Central memory CD8-positive, alpha-beta T cell (primary cell): Measurements from ENCODE around the gene CNOT11.
"Not testable (repeated sequence)": the region's sequence is repeated elsewhere in the genome, so short reads cannot be mapped to it uniquely, and the experiment has no call there.

Experiments
- ATAC-seq: fragments of 150-1000 bp; cut with Tn5 transposase; replicated peaks from 2 replicates; pipeline ENCODE4 v1.10.0; 2022; ENCODE audit warnings: mild to moderate bottlenecking, moderate FRiP score, moderate number of reproducible peaks; ENCODE audit not compliant: poor library complexity, severe bottlenecking; ENCODE audit errors: extremely low read depth
- DNase-seq, 2 donors: peaks; one replicate each; pipeline ENCODE4 v3.0.0; 2021; ENCODE audit warnings: low spot score in 2 of 2
- H3K27ac Mint-ChIP-seq: one replicate; pipeline ENCODE4 v1.8.0; 2022; ENCODE audit warnings: low read depth, mild to moderate bottlenecking, moderate library complexity, mixed read lengths
- H3K27me3 Mint-ChIP-seq: one replicate; pipeline ENCODE4 v1.8.0; 2022; ENCODE audit warnings: mixed read lengths
- H3K36me3 Mint-ChIP-seq: one replicate; pipeline ENCODE4 v1.8.0; 2022; ENCODE audit warnings: mild to moderate bottlenecking, moderate library complexity, mixed read lengths; ENCODE audit not compliant: insufficient read depth
- H3K4me1 Mint-ChIP-seq: one replicate; pipeline ENCODE4 v1.8.0; 2022; ENCODE audit warnings: mixed read lengths
- H3K4me3 Mint-ChIP-seq: one replicate; pipeline ENCODE4 v1.8.0; 2022; ENCODE audit warnings: mild to moderate bottlenecking, moderate library complexity, mixed read lengths
- H3K9me3 Mint-ChIP-seq: one replicate; pipeline ENCODE4 v1.8.0; 2022; ENCODE audit warnings: mixed read lengths

CNOT11 gene

DNA sequence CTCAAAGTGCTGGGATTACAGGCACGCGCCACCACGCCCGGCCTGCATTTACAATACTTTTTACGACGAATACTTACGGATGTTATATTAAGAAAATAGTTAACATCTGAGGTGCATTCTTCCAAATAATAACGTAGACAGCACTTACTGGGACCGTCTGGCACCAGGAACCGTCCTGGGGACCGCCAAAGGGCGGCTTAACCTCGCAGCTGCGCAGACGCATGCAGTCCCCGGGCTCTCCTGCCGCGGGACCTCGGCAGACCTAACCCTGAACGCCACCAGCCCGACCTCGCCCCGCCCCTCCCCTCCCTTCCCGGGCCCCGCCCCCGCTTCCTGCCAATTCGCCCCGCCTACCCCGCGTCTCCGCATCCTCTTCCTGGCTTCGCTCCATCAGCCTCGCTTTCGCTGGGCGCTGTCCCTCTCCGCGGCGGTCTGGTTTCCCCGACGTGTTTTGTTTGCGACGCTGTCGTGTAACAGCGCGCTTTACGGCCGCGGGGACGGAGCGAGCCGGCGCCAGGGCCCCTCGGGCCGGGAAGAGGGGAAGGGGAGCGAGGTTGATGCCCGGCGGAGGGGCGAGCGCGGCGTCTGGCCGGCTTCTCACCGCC lies at the start of gene CNOT11:
Gene CNOT11, plus strand, starts transcription at position 479 of the 605 bp plus-strand sequence. Its CDS starts 79 bp downstream, at position 558.
- H3K36me3 Mint-ChIP-seq = peaks cover 24% of the 10 kb centered on the region
- H3K27ac Mint-ChIP-seq = peak within 1 kb of the TSS; percentile 94
- ATAC-seq (peak; percentile 81), DNase-seq (peak; percentile 97 to 98)
- no peaks in the 10 kb centered on the region for H3K27me3 Mint-ChIP-seq
- peaks cover 44% of the 10 kb centered on the region for H3K4me1 Mint-ChIP-seq
- peak within 1 kb of the TSS; percentile 98 for H3K4me3 Mint-ChIP-seq
- no peaks in the 10 kb centered on the region for H3K9me3 Mint-ChIP-seq

DNA sequence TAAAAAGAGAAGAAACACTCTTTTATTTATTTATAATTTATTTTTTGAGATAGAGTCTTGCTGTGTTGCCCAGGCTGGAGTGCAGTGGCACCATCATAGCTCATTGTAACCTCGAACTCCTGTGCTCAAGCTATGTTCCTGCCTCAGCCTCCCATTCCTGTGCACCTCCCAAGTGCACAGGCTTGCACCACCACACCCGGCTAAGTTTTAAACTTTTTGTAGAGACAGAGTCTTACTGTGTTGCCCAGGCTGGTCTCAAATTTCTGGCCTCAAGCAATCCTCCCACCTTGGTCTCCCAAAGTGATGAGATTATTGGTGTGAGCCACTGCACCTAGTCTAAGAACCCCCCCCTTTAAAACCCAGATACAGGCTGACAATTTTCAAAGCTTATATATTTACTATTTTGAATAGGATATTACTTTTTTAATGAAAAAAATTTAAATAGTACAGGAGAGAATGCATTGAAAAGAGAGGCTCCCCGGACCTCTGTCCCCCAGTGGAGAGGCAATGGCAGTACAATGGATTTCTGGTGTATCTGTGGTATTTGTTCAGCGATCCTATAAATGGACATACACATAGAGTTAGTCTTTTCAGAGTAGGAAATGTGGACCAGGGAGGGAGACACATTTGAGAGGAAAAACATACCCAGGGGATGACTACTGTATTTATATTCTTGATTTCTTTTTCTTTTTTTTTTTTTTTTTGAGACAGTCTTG lies 48.1 kb upstream of the CNOT11 start:
- peak overlapping the region; percentile 13 for H3K27ac Mint-ChIP-seq
- no peak for DNase-seq
- H3K4me3 Mint-ChIP-seq = no peak overlapping the region

DNA sequence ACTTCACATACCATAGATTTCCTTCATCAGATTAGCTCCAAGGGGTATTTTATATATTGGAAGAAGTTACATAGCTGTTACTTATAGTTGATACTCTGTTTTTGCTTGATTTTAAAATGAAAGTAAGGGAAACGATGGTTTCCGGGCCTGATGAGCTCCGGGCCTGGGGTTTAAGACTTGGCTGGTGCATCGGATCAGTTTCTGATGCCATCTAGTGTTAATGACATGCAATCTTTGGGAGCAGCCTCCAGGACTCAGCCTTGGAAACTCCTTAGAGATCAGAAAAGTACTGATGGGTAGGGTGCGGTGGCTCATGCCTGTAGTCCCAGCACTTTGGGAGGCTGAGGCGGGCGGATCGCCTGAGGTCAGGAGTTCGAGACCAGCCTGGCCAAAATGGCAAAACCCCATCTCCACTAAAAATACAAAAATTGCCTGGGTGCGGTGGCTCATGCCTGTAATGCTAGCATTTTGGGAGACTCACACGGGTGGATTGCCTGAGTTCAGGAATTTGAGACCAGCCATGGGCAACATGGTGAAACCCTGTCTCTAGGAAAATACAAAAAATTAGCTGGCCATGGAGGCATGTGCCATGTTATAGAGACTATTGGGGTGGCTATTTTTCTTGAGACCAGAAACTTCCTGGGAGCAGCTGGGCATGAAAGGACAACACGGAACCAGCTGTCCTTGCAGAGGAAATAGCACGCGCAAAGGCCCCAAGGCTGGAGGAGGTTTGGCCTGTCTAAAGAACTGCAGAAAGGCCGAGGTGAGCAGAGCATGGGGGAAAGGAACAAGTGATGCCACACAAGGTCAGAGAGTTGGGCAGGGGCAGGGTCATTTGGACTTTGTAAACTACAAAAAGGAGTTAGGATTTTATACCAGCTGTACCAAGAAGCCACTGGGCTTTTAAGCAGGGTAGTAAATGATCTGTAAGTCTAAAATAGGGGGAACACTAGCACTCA lies 46.9 kb upstream of the CNOT11 start:
- peaks cover 7% of the 10 kb centered on the region for H3K4me1 Mint-ChIP-seq
- DNase-seq (peak in 1 of 2 donors; percentile 16), ATAC-seq (peak; percentile 75)
- peaks cover 3% of the 10 kb centered on the region for H3K36me3 Mint-ChIP-seq
- no peaks in the 10 kb centered on the region for H3K9me3 Mint-ChIP-seq
- no peaks in the 10 kb centered on the region for H3K27me3 Mint-ChIP-seq
- peak overlapping the region; percentile 38 for H3K4me3 Mint-ChIP-seq
- peak overlapping the region; percentile 13 for H3K27ac Mint-ChIP-seq

More for the DNA sequence above, 48.1 kb upstream of the CNOT11 start:
- no peaks in the 10 kb centered on the region for H3K27me3 Mint-ChIP-seq
- peaks cover 7% of the 10 kb centered on the region for H3K4me1 Mint-ChIP-seq
- H3K9me3 Mint-ChIP-seq = no peaks in the 10 kb centered on the region
- peaks cover 3% of the 10 kb centered on the region for H3K36me3 Mint-ChIP-seq
- no peak for ATAC-seq

DNA sequence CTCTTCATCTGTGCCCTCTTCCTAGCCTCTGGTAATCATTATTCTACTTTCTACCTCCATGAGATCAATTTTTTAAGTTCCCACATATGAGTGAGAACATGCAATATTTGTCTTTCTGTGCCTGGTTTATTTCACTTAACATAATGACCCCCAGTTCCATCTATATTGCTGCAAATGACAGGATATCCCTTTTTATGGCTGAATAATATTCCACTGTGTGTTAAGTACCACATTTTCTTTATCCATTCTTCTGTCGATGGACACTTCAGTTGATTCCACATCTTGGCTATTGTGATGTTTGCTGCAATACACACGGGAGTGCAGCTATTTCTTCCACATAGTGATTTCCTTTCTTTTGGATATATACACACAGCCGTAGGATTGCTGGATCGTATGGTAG lies 43.9 kb upstream of the CNOT11 start:
- no peaks in the 10 kb centered on the region for H3K9me3 Mint-ChIP-seq

DNA sequence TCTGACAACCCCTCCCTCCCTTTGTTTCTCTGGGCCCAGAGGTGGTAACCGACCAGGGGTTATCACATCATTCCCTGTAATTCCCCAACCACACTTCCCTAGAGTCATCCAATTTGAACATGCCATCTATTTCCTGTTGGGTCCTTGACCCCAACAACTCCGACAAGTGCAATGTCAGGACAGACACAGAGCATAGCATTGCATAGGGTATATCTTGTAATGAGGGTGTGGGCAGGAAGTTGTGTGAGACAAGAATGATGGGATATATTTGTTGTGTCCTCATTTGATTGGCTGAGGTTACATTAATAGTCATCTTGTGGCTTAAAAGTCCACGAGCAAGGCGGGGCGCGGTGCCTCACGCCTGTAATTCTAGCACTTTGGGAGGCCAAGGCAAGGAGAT lies 33.4 kb upstream of the CNOT11 start:
- H3K9me3 Mint-ChIP-seq = no peaks in the 10 kb centered on the region
- H3K4me1 Mint-ChIP-seq = peaks cover 15% of the 10 kb centered on the region
- H3K36me3 Mint-ChIP-seq = no peaks in the 10 kb centered on the region
- no peak overlapping the region for H3K27ac Mint-ChIP-seq
- H3K4me3 Mint-ChIP-seq = no peak overlapping the region
- H3K27me3 Mint-ChIP-seq = no peaks in the 10 kb centered on the region
- DNase-seq (no peak), ATAC-seq (no peak)

More for the DNA sequence above, 43.9 kb upstream of the CNOT11 start:
- ATAC-seq (no peak), DNase-seq (no peak)
- Mint-ChIP-seq H3K4me1 (peaks cover 7% of the 10 kb centered on the region), H3K27ac (no peak overlapping the region), H3K36me3 (peaks cover 3% of the 10 kb centered on the region), H3K27me3 (no peaks in the 10 kb centered on the region), H3K4me3 (no peak overlapping the region)

DNA sequence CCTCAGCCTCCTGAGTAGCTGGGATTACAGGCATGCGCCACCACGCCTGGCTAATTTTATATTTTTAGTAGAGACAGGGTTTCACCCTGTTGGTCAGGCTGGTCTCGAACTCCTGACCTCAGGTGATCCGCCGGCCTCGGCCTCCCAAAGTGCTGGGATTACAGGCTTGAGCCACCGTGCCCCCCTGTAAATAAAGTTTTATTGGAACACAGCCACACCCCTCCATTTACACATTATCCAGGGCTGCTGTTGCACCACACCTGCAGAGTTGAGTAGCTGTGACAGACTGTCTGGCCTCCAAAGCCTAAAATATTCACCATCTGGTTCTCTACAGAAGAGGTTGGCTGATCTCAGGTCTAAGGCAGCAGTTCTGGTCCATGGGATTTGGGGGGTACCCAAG lies 32.6 kb upstream of the CNOT11 start:
- ATAC-seq, H3K4me3 Mint-ChIP-seq, H3K36me3 Mint-ChIP-seq, H3K27ac Mint-ChIP-seq, H3K27me3 Mint-ChIP-seq, DNase-seq, H3K9me3 Mint-ChIP-seq: not testable (repeated sequence)
- H3K4me1 Mint-ChIP-seq = peaks cover 19% of the 10 kb centered on the region

DNA sequence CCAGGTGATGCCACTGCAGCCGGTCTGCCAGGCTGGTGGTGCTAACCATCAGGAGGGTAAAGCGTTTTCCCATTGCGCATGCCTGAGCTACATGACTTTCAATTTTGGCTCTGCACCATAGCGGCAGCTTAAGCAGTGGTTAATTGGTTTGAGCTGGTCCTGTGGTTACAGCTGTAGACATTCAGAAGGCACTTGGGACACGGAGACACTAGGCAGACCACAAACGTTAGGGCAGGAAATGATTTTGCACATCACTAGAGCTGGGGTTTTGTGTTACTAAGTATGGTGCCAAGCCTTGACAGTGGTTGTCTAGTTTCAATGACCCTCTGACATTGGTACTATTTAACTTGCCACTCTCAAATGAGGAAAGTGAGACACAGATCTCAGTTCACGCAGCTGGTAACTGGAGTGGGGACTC lies 28.9 kb upstream of the CNOT11 start:
- H3K4me1 Mint-ChIP-seq = peaks cover 19% of the 10 kb centered on the region
- no peaks in the 10 kb centered on the region for H3K27me3 Mint-ChIP-seq
- H3K4me3 Mint-ChIP-seq = peak overlapping the region; percentile 48
- peaks cover 3% of the 10 kb centered on the region for H3K36me3 Mint-ChIP-seq
- DNase-seq = peak; percentile 28 to 64
- H3K27ac Mint-ChIP-seq = peak overlapping the region; percentile 61
- H3K9me3 Mint-ChIP-seq = no peaks in the 10 kb centered on the region
- ATAC-seq = peak; percentile 99

DNA sequence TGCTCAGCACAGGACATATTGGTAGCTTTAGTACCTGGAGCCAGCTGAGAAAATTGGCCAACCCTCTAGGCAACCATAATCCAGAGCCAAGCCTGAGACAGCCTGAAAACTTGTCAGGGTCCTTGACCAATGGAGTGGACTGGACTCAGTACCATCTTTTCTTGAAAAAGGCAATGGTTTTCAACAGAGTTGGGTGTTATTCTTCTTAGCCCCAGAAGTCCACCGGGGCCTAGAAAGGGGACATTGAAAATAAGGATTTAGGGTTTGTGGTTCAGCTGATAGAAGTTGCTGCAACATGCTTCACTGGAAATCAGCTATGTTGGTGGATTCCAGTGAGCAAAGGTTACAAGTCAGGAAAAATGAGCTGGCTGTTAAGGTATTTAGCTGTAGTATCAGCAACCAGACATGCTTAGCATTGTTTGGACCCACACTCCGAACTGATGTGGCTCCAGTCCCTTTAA lies 22.1 kb upstream of the CNOT11 start:
- H3K27ac Mint-ChIP-seq = no peak overlapping the region
- no peak overlapping the region for H3K4me3 Mint-ChIP-seq
- ATAC-seq = no peak
- H3K9me3 Mint-ChIP-seq = no peaks in the 10 kb centered on the region
- peaks cover 5% of the 10 kb centered on the region for H3K4me1 Mint-ChIP-seq
- no peaks in the 10 kb centered on the region for H3K27me3 Mint-ChIP-seq
- DNase-seq = no peak
- H3K36me3 Mint-ChIP-seq = no peaks in the 10 kb centered on the region

DNA sequence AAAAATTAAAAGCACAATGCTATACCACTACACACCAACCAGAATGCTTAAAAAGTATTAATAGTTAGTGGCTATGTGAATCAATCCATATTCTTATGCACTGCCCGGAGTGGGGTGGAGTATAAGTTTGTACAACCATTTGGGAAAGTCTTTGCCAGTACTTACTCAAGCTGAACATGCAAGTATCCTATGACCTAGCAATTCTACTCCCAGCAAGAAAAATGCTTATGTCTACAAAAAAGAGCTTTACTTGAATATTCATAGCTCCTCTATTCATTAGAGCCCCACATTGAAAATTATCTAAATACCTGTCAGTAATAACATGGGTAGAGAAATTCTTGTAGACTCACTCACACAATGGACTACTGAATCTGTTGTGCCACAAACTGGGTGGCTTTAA lies 21.4 kb upstream of the CNOT11 start:
- H3K9me3 Mint-ChIP-seq = no peaks in the 10 kb centered on the region
- ATAC-seq (no peak), DNase-seq (no peak)
- H3K4me1 Mint-ChIP-seq = peaks cover 5% of the 10 kb centered on the region
- H3K36me3 Mint-ChIP-seq = no peaks in the 10 kb centered on the region
- H3K27ac Mint-ChIP-seq = no peak overlapping the region
- no peaks in the 10 kb centered on the region for H3K27me3 Mint-ChIP-seq
- no peak overlapping the region for H3K4me3 Mint-ChIP-seq

DNA sequence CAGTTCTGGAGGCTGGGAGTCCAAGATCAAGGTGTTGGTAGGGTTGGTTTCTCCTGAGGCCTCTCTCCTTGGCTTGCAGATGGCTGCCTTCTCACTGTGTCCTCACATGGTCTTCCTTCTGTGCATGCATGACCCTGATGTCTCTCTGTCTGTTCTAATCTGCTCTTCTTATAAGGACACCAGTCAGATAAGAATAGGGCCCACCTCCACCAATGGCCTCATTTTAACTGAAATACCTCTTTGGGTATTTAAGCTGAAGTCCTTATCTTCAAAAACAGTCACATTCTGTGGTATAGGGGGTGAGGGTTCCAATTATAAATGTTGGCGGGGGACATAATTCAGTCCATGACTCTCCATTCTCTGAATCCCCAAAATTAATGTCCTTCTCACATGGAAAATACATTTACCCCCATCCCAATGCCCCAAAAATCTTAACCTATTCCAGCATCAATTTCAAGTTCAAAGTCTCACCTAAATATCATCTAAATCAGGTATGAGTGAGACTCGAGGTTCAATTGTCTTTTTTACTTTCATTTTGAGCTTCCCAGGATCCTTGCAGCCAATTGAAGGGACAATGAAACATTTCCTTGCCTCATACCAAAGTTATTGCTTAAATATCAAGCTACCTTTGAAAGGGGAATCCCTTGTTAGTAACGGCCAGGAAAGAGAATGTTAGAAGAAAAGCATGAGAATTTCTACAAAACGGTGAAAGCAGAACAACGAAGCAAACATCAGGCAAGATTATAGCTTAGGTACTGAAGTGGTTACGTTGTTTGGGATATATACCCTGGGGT lies 20.6 kb upstream of the CNOT11 start:
- H3K36me3 Mint-ChIP-seq = no peaks in the 10 kb centered on the region
- ATAC-seq (no peak), DNase-seq (no peak)
- no peaks in the 10 kb centered on the region for H3K27me3 Mint-ChIP-seq
- no peaks in the 10 kb centered on the region for H3K9me3 Mint-ChIP-seq
- no peak overlapping the region for H3K4me3 Mint-ChIP-seq
- H3K27ac Mint-ChIP-seq = no peak overlapping the region
- H3K4me1 Mint-ChIP-seq = peaks cover 5% of the 10 kb centered on the region

DNA sequence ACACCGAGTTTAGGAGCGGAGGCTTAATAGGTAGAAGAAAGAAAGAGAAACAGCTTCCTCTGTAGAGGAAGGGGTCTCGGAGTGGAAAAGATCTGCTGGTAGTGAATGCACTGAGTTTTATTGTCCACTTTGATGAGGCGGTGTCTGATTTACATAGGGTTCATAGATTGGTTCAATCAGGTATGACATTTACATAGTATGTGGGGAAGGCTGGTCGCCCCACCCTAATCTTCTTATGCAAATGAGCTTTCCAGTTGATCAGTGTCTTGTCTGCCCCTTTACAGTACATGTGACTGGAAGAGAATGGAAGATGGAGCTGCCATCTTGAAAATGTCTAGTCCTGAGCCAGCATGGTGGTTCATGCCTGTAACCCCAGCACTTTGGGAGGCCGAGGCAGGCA lies 19.9 kb upstream of the CNOT11 start:
- no peak for ATAC-seq
- H3K9me3 Mint-ChIP-seq = no peaks in the 10 kb centered on the region

More for the DNA sequence above, 19.9 kb upstream of the CNOT11 start:
- Mint-ChIP-seq H3K4me3 (no peak overlapping the region), H3K36me3 (no peaks in the 10 kb centered on the region), H3K4me1 (peaks cover 5% of the 10 kb centered on the region), H3K27me3 (no peaks in the 10 kb centered on the region), H3K27ac (no peak overlapping the region)
- no peak for DNase-seq
